Stimulated activated CD4-positive, alpha-beta T cell treated with anti-CD3 and anti-CD28 coated beads, Interleukin-4, amount 100 ng/mL, for 48 hours (primary cell): ENCODE results near the gene FCHSD2.
"Not testable (repeated sequence)": the region's sequence is repeated elsewhere in the genome, so short reads cannot be mapped to it uniquely, and the experiment has no call there.

Experiments used
- DNase-seq, 2 donors: peaks; one replicate each; pipeline ENCODE4 v3.0.0-alpha.2; 2020; ENCODE audit warnings: low read depth in 2 of 2

Gene FCHSD2

DNA sequence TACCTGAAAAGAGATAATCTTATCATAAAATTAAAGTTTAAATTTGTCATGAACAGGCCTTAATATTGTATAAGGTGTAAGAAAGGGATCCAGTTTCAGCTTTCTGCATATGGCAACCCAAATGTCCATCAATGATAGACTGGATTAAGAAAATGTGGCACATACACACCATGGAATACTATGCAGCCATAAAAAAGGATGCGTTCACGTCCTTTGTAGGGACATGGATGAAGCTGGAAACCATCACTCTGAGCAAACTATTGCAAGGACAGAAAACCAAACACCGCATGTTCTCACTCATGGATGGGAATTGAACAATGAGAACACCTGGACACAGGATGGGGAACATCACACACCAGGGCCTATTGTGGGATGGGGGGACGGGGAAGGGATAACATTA is 18.2 kb downstream of the FCHSD2 start:
- DNase-seq = not testable (repeated sequence)

DNA sequence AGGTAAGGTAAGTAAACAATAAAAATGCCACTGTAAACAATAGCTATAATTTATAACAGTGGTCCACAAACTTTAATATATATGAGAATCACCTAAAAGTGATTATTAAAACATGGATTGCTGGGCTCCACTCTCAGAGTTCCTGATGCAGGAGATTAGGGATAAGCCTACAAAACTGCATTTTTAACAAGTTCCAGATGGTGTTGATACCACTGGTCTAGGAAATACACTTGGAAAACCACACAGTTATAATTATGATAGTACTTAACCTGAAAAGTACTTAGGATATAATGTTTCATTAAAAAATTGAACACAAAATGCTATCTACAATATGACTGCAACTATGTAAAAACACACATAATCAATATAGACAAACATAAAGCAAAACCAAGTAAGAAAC is 20.4 kb downstream of the FCHSD2 start:
- no peak for DNase-seq

DNA sequence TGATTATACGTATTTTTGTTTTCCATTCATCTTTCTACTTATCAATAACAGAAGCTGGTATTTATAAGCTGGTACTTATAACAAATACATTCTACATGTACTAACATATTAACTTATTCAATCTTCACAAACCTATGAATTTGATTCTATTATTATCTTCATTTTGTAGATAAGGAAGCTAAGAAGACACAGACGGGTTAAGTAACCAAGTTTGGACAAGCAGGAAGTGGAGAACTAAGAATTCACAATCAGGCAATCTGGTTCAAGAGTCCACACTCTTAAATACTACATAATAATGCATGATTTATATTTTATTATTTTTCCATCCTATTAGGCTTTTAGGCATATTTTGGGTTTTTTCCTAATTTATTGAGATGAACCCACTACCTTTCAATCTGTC is 25.0 kb downstream of the FCHSD2 start:
- DNase-seq = no peak

DNA sequence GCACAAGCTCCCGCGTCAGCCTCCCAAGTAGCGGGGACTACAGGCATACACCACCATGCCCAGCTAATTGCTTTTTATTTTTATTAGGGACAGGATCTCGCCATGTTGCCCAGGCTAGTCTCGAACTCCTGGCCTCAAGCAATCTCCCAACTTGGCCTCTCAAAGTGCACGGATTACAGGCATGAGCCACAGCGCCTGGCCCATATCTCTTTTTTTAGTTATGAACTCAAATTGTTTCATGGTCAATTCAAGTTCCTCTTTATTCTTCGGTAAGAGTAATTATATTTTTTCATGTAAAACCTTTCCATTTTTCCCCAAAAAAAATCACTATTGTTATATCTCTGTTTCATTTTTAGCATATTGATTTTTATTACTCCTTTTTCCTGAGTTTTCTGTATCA is 25.5 kb downstream of the FCHSD2 start:
- no peak for DNase-seq

DNA sequence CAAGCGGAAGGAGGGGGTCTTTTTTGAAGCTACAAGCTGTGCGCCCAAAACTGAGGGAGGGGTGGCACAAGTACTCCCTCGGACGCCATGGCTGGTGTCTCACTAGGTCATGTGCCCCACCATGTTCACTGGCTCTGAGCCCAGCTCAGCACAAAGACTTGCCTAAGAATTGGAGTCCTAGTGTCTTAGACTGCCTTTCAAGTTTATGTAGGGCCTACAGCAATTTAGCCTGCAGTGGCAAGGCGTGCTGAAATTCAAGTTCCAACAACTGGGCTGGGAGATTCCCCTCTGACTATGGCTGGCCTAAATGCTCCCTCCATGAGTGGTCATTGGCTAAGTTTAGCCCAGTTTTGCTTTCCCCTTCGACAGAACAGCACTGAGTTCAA is 27.3 kb downstream of the FCHSD2 start:
- no peak for DNase-seq

DNA sequence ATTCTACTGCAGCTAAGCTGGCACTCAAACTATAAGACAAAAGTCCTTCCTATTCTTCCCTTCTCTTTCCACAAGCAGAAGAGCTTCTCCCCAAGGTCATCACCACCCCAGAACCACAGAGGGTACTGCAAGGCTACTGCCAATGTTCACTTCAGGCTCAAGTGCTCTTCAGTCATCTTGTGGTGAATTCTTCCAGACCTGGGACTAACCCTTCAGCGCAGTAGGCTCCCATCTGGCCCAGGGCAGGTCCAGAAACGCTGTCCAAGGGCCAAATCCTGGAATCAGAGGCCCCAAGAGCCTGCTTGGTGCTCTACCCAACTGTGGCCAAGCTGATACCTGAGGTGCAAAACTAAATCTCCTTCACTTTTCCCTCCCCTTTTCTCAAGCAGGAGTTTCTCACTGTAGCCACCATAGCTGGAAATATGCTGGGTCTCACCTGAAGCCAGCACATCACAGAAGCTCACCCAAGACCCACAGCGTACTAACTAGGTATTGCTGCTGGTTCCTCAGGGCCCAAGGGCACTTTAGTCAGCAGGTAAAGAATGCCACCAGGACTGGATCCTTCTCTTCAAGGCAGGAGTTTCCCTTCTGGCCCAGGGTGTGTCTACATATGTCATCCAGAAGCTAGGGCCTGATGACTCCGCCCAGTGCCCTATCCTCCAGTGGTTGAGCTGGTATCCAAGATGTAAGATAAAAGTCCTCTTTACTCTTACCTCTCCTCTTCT is 27.8 kb downstream of the FCHSD2 start:
- DNase-seq = no peak

DNA sequence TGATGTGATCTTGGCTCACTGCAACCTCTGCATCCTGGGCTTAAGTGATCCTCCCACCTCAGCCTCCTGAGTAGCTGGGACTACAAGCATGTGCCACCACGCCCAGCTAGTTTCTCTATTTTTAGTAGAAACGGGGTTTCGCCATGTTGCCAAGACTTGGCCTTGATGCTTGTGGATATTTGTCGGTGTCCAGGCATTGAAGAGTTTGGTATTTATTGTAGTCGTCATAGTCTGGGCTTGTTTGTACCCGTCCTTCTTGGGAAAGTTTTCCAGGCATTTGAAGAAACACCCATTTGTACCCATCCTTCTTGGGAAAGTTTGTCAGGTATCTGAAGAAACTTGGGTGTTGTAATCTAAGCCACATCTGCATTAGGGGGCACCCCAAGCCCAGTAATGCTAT is 28.7 kb downstream of the FCHSD2 start:
- no peak for DNase-seq

DNA sequence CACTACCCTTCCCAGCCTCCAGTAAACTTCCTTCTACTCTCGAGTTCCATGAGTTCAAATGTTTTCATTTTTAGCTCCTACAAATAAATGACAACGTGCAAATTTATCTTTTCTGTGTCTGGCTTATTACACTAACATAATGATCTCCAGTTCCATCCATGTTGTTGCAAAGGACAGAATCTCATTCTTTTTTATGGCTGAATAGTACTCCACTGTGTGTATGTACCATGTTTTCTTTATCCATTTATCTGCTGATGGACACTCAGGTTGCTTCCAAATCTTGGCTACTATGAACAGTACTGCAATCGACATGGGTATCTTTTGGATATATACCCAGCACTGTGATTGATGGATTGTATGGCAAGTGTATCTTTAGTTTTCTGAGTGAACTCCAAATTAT is 34.5 kb downstream of the FCHSD2 start:
- no peak for DNase-seq

DNA sequence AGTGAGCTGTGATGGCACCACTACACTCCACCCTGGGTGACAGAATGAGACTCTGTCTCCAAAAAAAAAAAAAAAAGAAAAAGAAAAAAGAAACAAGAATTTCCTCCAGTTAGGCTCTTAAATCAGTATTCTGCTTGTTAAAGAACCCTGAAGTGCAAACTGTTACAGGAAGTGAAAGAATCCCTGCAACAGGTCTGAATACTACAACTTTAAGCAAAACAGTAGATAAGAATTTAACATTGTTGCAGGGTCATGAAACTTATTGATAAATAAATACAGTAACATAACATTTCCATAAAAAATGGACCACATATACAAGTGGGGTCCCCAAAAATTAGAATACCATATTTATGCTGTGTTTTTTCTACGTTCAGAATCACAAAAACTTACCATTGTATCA is 35.8 kb downstream of the FCHSD2 start:
- no peak for DNase-seq

DNA sequence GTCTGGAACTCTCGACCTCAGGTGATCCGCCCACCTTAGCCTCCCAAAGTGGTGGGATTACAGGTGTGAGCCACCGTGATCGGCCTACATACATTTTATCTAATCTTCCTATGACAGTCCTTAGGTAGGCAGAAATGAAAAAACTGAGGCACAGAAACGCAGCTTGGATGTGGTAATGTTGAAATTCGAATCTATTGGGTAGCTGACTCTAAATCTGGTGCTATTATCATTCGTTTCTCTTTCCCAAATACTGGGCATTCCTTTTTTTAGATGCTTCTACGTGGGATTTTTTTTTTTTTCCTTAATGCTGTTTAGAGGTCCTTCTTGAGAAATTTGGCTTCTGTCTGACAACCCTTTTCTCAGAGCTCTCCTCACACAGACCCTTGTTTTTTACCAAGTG is 41.5 kb downstream of the FCHSD2 start:
- DNase-seq = no peak

DNA sequence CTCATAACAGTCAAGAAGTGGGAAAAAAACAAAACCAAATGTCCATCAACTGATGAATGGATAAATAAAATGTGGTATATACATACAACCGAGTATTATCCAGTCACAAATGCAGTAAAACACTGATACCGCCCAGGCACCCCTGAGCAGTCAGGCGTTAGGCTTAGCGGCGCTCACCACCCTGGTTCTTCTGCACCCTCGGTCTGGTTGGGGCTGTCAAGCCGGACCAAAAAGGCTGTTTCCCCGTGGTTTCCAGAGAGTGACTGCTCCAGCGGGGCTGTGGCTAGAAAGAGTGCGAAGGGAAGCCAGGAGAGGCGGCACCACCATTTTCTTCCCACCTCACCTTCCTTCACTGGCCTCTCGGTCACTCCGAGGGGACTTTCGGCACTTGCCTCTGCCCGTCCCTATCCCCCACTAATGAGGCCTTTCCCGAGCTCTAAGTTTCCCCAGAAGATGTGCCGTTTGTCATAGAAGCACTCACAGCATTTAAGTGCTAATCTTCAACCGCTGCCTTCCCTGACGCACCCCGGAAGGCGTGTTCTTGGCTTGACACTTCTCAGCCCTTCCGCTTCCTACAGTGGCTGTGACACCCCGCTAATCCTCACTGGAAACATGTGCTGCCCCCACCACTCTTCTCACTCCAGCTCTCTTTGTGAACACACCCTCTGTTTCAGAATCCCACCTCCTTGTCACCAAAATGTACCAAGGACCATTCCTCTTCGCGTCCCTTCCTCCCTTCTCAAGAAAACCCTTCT is 42.4 kb downstream of the FCHSD2 start:
- DNase-seq = no peak

DNA sequence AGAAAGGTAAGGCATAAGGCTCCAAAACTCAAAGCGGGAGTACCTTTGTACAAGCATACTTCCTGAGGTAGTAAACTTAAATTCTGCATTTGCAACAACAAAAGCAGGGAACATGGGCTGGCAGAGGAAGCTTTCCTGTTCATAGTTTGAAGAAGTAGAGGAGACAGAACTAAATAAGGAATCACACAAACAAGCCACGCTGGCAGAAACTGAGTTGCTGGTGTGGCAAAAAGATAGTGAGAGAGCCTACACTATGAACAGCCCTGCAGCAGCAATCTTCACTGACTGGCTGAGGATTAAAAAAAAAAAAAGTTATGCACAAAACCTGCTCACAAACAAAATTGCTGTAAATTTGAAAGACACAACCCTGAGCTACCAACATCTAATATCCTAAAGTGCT is 46.5 kb downstream of the FCHSD2 start:
- no peak for DNase-seq

DNA sequence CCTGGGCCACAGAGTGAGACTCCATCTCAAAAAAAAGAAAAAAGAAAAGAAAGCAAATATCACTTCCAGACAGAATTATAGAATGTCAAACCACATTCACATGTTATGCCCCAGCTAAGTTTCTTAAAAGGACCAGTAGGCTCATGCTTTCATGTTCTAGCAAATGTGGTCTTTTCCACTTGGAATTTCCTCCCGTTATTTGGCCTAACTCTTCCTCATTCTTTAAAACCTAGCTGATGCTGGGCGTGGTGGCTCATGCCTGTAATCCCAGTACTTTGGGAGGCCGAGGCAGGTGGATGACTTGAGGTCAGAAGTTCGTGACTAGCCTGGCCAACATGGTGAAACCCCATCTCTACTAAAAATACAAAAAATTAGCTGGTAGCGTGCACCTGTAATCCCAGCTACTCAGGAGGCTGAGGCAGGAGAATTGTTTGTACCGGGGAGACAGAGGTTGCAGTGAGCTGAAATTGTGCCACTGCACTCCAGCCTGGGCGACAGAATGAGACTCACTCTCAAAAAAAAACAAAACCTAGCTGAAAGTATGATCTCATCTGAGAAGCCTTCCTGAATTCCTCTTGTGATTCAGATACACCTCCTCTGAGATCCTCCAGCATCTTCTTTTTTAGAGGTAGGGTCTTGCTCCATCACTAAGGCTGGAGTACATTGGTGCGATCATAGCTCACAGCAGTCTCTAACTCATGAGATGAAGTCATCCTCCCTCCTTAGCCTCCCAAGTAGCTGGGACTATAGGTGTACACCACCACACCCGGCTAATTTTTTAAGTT is 50.4 kb downstream of the FCHSD2 start:
- no peak for DNase-seq

DNA sequence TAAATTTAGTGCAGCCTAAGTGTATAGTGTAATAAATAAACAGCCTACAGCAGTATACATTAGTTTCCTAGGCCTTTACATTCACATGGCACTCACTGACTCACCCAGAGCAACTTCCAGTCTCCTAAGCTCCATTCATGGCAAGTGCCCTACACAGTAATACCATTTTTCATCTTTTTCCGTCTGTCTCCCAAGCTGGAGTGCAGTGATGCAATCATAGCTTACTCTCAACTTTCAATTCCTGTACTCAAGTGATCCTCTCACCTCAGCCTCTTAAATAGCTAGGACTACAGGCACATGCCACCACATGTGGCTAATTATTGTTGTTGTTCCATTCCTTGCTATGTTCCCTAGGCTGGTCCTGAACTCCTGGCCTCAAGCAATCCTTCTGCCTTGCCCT is 54.4 kb downstream of the FCHSD2 start:
- no peak for DNase-seq

DNA sequence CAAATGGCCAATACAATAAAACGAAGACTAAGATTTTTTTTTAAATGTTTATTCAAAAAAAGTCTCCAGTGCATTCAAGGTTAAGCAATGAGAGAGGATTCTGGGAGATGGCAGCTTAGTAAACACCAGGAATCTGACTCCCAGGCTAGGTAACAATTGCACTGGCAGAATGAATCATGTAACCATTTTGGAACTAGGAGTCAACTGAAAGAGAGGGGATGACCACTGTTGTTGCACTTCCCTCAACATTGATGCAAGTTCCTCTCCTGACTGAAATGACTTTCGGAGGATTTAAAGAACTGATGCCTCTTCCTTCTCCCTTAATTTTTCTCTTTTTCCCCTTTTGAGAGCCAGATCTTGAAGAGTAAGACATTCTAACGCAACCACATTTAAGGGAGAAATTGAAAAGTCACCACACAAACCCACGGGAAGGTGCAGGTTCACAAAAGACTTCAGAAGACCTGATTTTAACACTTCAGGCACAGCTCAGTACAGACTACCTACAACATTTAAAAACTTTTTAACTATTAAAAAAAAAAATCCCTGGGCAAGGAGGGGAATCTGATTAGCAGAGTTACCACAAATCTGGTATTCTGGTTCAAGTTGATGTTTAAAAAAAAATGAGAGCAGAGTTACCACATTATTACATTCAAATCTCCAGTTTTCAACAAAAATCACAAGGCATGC is 56.8 kb downstream of the FCHSD2 start:
- no peak for DNase-seq

DNA sequence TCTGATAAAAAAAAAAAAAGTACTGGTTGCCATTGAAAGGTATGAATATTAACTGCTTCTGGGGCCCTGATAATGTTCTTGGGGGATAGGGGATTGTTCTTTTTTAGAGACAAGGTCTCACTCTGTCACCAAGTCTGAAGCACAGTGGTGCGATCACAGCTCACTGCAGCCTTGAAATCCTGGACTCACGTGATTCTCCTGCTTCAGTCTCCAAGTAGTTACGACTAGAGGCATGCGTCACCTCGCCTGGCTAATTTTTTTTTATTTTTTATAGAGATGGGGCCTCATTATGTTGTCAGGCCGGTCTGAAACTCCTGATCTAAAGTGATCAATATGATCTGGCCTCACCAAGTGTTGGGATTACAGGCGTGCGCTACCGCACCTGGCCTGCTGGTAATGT is 63.5 kb downstream of the FCHSD2 start:
- no peak for DNase-seq

DNA sequence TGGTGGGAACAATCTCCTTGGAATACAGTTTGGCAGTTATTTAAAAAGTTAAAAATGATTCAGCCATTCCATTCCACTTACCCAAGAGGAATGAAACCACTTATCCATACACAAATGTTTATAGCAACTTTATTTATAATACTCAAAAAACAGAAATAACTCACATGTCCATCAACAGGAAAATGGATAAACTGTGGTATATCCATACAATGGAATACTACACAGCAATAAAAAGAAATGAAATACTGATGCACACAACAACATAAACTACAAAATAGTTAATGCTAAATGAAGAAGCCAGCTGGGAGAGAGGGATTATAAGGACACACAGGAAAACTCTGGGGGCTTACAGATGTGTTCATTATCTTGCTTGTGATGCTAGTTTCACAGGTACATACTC is 64.7 kb downstream of the FCHSD2 start:
- DNase-seq = no peak

DNA sequence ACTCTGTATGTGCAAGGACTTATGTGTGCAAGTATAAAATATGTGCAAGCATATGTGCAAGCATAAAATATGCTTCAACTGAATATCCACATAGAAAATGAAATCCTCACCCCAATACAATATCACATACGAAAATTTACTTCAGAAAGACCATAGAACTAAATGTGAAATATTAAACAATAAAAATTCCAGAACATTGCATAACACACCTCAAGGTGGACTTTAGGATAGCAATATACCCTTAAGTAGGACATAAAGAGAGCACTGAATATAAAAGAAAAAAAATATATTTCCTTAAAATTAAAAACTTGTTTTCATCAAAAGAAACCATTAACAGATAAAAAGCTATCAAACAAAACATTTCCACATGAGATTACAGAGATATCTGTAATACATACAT is 67.8 kb downstream of the FCHSD2 start:
- no peak for DNase-seq

DNA sequence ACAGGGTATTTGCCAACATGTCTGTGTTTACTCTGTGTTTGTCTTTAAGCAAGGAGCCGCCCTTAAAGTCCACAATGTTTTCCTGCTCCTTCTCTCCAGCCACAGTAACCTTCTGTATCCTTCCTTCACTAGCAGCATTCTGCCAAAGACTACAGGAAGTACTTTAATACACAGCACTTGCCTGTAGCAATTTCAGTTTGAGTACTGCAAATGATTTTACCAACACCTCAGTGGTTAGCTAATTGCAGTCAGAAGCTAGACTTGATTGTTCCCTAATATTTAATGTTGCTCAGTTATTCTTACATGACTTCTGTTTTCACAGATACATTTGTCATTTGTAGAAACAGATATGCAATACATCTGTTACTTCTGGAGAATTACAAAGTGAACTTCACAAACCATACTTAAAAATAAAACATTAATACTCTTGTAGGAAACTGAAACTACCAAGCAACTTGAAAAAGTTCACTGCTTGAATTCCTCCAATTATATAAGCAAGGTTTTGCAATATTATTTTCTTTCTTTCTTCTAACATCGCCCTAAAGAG is 69.1 kb downstream of the FCHSD2 start:
- no peak for DNase-seq

DNA sequence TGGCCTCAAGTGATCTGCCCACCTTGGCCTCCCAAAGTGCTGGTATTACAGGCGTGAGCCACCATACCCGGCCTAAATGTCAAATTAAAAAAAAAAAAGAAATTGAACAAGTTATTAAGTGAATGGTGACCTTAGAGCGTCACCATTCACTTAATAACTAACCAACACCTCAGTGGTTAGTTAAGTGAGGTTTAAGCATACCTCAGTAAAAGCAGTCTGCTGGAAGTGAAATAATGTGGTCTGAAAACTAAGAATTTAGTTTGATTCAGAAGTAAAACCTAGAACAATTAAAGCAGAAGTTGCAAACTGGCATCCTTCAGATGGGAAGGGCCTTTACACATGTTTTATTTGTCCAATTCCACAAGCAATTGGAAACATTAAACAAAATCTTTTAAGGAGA is 71.5 kb downstream of the FCHSD2 start:
- DNase-seq = no peak

DNA sequence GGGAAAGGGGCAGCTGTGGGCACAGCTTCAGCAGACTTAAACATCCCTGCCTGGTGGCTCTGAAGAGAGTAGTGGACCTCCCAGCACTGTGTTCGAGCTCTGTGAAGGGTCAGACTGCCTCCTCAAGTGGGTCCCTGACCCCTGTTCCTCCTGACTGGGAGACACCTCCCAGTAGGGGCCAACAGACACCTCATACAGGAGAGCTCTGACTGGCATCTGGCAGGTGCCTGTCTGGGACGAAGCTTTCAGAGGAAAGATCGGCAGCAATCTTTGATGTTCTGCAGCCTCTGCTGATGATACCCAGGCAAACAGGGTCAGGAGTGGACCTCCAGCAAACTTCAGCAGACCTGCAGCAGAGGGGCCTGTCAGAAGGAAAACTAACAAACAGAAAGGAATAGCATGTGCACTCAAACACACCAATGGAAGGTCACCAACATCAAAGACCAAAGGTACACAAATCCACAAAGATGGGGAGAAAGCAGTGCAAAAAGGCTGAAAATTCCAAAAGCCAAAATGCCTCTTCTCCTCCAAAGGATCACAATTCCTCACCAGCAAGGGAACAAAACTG is 80.2 kb downstream of the FCHSD2 start:
- DNase-seq = not testable (repeated sequence)

DNA sequence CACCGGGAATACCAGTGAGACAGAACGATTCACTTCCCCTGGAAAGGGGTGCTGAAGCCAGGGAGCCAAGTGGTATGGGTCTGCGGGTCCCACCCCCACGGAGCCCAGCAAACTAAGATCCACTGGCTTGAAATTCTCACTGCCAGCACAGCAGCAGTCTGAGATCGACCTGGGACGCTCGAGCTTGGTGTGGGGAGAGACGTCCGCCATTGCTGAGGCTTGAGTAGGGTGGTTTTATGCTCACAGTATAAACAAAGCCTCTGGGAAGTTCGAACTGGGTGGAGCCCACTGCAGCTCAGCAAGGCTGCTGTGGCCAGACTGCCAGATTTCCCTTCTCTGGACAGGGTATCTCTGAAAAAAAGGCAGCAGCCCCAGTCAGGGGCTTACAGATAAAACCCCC is 80.7 kb downstream of the FCHSD2 start:
- DNase-seq = not testable (repeated sequence)
